ENCODE data around the gene ERBB3. TPM values are rescaled to one million over a fixed set of nuclear protein-coding genes. Genes with fewer than 3 reads are reported as not detected.

The ERBB3 gene
- total RNA-seq, 1 experiment from 2014 or later = 64.3 TPM

GRCh38 chr12:56146492-56147460 lies 66.8 kb downstream of the ERBB3 start:
- ATAC-seq (no peak), DNase-seq (ENCODE audit: low spot score) (no peak)
- no peaks in the 10 kb centered on the region for H3K27me3 Mint-ChIP-seq (ENCODE audit: low read depth)
- peaks cover 42% of the 10 kb centered on the region for H3K36me3 Mint-ChIP-seq
- no peak overlapping the region for H3K4me3 Mint-ChIP-seq
- ChIA-PET POLR2A (interaction anchor here (0.5 to 1.4 kb wide), 3 partner anchors 15 to 120 kb away, joined by 3 to 4 read pairs (median 3); partner anchors contain the start of genes COQ10A and RNF41), CTCF (interaction anchor here (0.6 to 1.5 kb wide), 3 partner anchors 19 to 490 kb away, joined by 3 to 6 read pairs (median 5); partner anchors contain the start of genes ESYT1 and RNF41)
- H3K9me3 Mint-ChIP-seq = no peaks in the 10 kb centered on the region
- no peak for TF ChIP-seq MXD4 (CRISPR knock-in tag; IDR thresholded peaks at IDR 0.05; ENCODE audit: borderline replicate concordance)
- TF ChIP-seq, protein P1, sequence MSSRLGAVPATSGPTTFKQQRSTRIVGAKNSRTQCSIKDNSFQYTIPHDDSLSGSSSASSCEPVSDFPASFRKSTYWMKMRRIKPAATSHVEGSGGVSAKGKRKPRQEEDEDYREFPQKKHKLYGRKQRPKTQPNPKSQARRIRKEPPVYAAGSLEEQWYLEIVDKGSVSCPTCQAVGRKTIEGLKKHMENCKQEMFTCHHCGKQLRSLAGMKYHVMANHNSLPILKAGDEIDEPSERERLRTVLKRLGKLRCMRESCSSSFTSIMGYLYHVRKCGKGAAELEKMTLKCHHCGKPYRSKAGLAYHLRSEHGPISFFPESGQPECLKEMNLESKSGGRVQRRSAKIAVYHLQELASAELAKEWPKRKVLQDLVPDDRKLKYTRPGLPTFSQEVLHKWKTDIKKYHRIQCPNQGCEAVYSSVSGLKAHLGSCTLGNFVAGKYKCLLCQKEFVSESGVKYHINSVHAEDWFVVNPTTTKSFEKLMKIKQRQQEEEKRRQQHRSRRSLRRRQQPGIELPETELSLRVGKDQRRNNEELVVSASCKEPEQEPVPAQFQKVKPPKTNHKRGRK (CRISPR knock-in tag; IDR thresholded peaks at IDR 0.05; ENCODE audit: borderline replicate concordance) = no peak
- TF ChIP-seq ARID4B (CRISPR knock-in tag; IDR thresholded peaks at IDR 0.05; ENCODE audit: borderline replicate concordance) = no peak
- no peak for TF ChIP-seq FOXK1 (CRISPR knock-in tag; IDR thresholded peaks at IDR 0.05)
- no peak for TF ChIP-seq MYBL2 (CRISPR knock-in tag; IDR thresholded peaks at IDR 0.05)
- TF ChIP-seq E2F5 (CRISPR knock-in tag; IDR thresholded peaks at IDR 0.05) = no peak
- TF ChIP-seq CBFB (CRISPR knock-in tag; IDR thresholded peaks at IDR 0.05; ENCODE audit: low read depth) = no peak
- TF ChIP-seq USF1 (CRISPR knock-in tag; IDR thresholded peaks at IDR 0.05) = no peak
- TF ChIP-seq PREB (CRISPR knock-in tag; IDR thresholded peaks at IDR 0.05; ENCODE audit: borderline replicate concordance) = no peak
- no peak for TF ChIP-seq FOXP1 (CRISPR knock-in tag; IDR thresholded peaks at IDR 0.05; ENCODE audit: borderline replicate concordance)
- TF ChIP-seq GTF2I (CRISPR knock-in tag; conservative IDR thresholded peaks at IDR 0.05) = no peak
- TF ChIP-seq ZNF671 (CRISPR knock-in tag; IDR thresholded peaks at IDR 0.05) = no peak
- TF ChIP-seq, protein P2, sequence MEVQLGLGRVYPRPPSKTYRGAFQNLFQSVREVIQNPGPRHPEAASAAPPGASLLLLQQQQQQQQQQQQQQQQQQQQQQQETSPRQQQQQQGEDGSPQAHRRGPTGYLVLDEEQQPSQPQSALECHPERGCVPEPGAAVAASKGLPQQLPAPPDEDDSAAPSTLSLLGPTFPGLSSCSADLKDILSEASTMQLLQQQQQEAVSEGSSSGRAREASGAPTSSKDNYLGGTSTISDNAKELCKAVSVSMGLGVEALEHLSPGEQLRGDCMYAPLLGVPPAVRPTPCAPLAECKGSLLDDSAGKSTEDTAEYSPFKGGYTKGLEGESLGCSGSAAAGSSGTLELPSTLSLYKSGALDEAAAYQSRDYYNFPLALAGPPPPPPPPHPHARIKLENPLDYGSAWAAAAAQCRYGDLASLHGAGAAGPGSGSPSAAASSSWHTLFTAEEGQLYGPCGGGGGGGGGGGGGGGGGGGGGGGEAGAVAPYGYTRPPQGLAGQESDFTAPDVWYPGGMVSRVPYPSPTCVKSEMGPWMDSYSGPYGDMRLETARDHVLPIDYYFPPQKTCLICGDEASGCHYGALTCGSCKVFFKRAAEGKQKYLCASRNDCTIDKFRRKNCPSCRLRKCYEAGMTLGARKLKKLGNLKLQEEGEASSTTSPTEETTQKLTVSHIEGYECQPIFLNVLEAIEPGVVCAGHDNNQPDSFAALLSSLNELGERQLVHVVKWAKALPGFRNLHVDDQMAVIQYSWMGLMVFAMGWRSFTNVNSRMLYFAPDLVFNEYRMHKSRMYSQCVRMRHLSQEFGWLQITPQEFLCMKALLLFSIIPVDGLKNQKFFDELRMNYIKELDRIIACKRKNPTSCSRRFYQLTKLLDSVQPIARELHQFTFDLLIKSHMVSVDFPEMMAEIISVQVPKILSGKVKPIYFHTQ (CRISPR knock-in tag; IDR thresholded peaks at IDR 0.05) = no peak
- no peak for TF ChIP-seq SMAD4 (CRISPR knock-in tag; IDR thresholded peaks at IDR 0.05)
- no peak for TF ChIP-seq TEAD4 (CRISPR knock-in tag; IDR thresholded peaks at IDR 0.05)
- TF ChIP-seq RORB (CRISPR knock-in tag; IDR thresholded peaks at IDR 0.05) = no peak
- TF ChIP-seq RELA (CRISPR knock-in tag; IDR thresholded peaks at IDR 0.05; ENCODE audit: borderline replicate concordance) = no peak
- no peak for TF ChIP-seq KAT7 (CRISPR knock-in tag; IDR thresholded peaks at IDR 0.05; ENCODE audit: borderline replicate concordance)
- TF ChIP-seq NR3C1 (CRISPR knock-in tag; conservative IDR thresholded peaks at IDR 0.05; ENCODE audit: low read depth) = no peak
- H3K4me1 Mint-ChIP-seq = peaks cover 5% of the 10 kb centered on the region; the same call in 1 of the 2 replicates
- 0 out of 2 replicates have a peak overlapping the region, but pooled peaks have one; percentile 7 for H3K27ac Mint-ChIP-seq
